ENCODE measurements around the gene PDE4D. TPM values are rescaled to one million over a fixed set of nuclear protein-coding genes. Genes with fewer than 3 reads are reported as not detected.

The PDE4D gene
- total RNA-seq, 1 experiment from 2014 or later: 62.6 TPM

DNA sequence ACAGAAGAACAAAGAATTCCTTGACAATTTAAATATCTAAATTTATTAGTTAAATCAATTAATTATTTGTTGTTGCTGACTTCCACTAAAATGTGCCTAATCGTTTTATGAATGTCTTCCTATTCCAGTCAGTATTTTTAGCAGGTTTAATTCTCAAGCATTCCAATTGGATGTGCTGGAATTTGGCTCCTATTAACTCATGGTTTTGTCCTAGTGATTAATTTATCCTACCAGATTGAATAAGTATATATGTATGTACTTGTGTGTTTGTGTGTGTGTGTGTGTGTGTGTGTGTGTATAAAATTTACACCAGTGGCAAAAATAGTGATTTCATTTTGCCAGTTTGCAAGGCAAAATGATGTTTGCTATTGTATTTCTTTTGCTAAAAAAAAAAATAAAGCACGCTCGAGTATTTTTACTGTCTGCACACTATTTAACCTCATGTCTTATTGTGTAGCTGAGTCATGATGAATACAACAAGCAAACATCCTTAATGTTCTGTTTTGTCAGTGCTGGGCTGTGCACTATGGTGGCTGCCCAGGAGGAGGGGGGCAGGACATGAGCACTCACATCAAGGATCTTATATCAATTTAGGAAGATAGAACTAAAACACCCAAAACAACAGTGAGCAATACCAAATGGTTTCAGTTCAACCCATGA is 375.5 kb downstream of the PDE4D start:
- in situ Hi-C loops (cut with HindIII; ENCODE audit: low pct_unique_long_range_greater_than_20kb, low sequenced_read_pairs): no loop called here
- DNase-seq (ENCODE audit: low read depth, low spot score): no peak

DNA sequence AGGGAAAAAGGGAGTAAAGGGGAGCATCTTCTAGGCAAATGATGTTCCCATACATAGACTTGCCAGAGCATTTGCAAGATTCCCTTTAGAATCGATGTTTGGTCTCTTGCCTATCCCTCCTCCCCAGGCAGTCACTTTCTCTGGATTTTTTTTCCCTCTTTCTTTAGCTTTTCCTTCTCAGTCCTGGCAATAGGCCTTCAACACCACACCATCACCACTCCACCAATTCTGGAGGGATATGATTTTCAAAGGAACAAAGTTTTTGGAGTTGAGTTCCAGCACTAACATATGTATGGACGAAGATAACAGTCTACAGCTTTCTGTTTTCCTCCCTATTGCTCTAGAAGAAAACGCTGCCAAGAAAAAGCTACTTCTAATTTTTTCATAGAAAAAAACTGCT is 377.4 kb downstream of the PDE4D start:
- in situ Hi-C loops (cut with HindIII; ENCODE audit: low pct_unique_long_range_greater_than_20kb, low sequenced_read_pairs): no loop called here
- DNase-seq (ENCODE audit: low read depth, low spot score): no peak

DNA sequence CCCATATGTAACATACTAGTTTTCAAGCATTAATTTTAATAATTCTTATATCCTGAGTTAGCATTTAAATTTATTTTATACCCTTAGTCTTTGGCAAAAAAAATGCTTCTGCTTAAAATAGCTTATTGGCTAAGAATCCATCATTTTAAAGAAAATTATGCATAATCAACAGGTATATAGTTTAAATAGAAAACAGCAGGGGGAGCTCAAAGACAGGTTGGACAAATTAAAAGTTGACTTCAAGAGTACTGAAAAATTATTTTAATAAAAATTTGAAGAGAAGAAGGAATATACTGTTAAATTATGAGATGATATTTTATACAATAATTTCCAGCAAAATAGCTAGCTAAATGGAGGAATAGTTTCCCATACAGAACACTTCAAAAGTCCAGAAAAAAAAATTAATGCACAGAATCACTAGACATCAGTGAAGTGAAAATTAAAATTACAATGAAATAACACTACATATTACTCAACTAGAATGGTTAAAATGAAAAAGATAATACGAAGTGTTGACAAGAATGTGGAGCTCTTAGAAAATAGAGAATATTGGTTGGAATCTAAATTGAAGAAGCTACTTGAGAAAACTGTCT is 387.1 kb downstream of the PDE4D start:
- in situ Hi-C loops (cut with HindIII; ENCODE audit: low pct_unique_long_range_greater_than_20kb, low sequenced_read_pairs): no loop called here
- peak; percentile 38 for DNase-seq (ENCODE audit: low read depth, low spot score)

DNA sequence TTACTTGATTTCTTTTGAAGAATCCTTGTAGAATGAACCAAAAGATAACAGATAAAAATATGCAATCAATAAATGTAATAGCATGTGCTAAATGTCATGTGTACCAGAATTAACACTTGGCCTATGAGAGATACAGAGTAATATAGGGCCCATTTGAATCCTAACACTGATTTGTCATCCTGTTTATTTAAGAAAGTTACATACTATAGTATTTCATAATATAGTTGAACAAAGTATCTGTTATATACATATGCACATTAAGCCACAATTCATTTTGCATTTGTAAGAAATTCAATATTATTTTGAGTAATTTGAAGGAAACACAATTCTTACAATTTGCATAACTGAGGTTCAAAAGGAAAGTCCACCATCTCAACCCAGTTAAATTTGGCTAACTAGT is 389.5 kb downstream of the PDE4D start:
- in situ Hi-C loops (cut with HindIII; ENCODE audit: low pct_unique_long_range_greater_than_20kb, low sequenced_read_pairs): no loop called here
- no peak for DNase-seq (ENCODE audit: low read depth, low spot score)

DNA sequence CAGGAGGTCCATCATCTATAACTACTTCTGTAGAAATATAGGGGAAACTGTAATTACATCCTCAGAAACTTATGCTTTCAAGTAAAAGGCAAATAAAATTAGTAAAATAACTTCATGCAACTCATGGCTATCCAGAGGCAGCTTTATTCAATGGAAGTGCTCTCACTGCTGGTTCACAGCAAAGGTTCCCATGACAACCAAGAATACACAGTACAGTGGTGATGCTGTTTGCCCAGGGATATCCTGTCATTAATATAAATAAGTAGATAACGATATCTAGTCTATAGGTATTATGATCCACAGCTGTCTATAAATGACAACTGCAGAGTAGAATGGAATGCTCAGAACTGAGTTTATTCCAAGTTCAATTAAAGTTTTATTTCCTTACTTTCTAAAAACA is 390.3 kb downstream of the PDE4D start:
- in situ Hi-C loops (cut with HindIII; ENCODE audit: low pct_unique_long_range_greater_than_20kb, low sequenced_read_pairs): no loop called here
- no peak for DNase-seq (ENCODE audit: low read depth, low spot score)

DNA sequence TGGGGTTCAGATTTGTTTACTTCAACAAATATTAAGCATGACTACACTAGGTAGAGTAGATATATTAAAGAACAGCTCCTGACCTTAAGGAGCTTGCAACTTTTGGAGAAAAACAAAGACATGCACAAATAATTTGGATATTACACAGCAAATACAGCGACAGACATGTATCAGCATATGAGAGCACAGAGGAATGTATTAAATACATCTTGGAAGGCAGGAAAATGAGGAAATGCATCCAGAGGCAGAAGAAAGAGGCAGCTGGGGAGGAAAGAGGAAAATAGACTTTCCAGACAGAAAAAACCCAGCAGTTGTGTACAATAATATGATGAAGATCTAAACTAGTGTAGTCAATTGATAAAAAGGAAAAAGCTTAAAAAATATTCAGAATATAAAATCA is 392.2 kb downstream of the PDE4D start:
- no peak for DNase-seq (ENCODE audit: low read depth, low spot score)
- in situ Hi-C loops (cut with HindIII; ENCODE audit: low pct_unique_long_range_greater_than_20kb, low sequenced_read_pairs): no loop called here

DNA sequence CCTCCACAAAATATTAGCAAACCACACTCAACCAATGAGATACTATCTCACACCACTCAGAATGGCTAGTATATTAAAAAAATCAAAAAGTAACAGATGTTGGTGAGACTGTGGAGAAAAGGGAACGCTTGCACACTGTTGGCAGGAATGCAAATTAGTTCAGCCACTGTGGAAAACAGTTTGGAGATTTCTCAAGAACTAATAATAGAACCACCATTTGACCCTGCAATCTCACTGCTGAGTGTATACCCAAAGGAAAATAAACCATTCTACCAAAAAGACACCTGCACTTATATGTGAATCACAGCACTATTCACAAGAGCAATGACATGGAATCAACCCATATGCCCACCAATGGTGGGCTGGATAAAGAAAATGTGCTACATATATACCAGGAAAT is 393.5 kb downstream of the PDE4D start:
- in situ Hi-C loops (cut with HindIII; ENCODE audit: low pct_unique_long_range_greater_than_20kb, low sequenced_read_pairs): no loop called here

DNA sequence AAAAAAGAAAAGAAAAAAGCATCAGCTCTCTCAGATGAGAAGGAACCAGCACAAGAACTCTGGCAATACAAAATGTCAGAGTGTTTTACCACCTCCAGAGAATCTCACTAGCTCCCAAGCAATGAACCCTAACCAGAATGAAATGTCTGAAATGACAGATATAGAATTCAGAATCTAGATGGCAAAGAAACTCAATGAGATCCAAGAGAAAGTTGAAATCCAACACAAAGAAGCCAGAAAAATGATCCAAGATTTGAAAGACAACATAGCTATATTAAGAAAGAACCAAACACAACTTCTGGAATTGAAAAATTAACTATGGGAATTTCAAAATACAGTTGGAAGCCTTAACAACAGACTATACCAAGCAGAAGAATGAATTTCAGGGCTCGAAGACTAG is 396.3 kb downstream of the PDE4D start:
- no peak for DNase-seq (ENCODE audit: low read depth, low spot score)
- in situ Hi-C loops (cut with HindIII; ENCODE audit: low pct_unique_long_range_greater_than_20kb, low sequenced_read_pairs): no loop called here

More for the DNA sequence above, 393.5 kb downstream of the PDE4D start:
- no peak for DNase-seq (ENCODE audit: low read depth, low spot score)

DNA sequence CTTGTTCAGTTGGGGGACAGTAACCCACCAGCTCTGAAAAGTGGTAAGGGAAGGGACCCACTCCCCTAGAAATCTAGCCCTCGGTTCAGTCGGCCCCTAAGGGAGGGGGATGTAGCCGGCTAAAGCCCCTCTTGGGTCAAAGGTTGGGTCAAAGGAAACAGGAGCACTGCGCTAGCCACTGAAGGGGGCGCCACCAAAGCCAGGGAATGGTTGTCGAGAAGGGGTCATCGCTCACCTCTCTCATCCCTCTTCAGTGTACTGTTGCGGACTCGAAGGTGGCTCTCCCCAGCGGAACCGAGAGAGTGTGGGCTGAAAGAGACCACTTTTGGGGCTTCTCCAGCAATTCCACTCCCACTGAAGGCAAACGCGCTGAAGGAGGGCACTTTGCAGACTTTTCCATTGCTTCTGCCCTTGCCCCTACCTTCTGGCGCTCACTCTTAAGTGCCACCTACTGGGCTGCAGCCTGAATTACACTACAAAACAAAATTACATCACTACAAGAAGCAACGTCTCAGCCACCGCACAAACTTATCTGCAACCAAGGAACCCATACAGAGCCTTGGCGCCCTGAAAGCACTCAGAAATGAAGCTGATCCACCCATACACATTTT is 396.9 kb downstream of the PDE4D start:
- peak; percentile 33 for DNase-seq (ENCODE audit: low read depth, low spot score)
- in situ Hi-C loops (cut with HindIII; ENCODE audit: low pct_unique_long_range_greater_than_20kb, low sequenced_read_pairs): no loop called here

DNA sequence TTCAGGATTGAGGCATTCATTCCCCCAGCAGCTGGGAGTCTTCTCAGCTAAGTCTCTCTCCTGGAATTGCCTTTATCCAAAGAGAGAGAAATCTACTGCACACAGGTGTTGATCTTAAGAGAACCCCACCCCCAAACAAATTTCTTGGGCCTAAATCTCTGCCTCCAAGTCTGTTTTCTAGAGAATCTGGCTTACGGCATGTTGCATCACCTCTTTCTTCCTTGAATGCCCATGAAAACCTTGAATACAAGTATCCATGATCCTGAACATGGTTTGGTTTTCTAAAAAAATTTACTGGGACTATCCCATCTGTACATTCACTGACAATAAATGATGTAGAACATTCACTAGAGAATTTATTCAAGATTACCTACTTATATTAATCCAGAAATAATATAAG is 401.6 kb downstream of the PDE4D start:
- no peak for DNase-seq (ENCODE audit: low read depth, low spot score)
- in situ Hi-C loops (cut with HindIII; ENCODE audit: low pct_unique_long_range_greater_than_20kb, low sequenced_read_pairs): no loop called here

DNA sequence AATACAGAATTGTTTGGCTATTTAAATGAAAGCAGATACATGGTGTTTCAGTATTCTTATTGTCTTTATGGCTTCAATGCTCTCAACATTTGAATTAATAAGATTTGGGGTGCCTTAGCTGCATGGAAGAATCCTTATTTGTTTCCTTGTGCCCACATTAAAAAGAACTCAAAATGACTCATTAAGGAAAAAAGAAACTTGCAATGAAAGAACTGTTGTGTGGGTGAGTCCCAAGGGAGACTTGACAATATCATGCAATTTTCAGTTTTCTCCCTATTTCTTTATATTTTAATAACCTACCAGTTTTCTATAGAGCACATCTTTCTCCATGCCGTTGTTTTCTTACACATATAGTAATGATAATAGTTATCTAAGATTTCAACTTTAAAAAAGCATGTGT is 404.0 kb downstream of the PDE4D start:
- DNase-seq (ENCODE audit: low read depth, low spot score): peak; percentile 53
- in situ Hi-C loops (cut with HindIII; ENCODE audit: low pct_unique_long_range_greater_than_20kb, low sequenced_read_pairs): no loop called here

DNA sequence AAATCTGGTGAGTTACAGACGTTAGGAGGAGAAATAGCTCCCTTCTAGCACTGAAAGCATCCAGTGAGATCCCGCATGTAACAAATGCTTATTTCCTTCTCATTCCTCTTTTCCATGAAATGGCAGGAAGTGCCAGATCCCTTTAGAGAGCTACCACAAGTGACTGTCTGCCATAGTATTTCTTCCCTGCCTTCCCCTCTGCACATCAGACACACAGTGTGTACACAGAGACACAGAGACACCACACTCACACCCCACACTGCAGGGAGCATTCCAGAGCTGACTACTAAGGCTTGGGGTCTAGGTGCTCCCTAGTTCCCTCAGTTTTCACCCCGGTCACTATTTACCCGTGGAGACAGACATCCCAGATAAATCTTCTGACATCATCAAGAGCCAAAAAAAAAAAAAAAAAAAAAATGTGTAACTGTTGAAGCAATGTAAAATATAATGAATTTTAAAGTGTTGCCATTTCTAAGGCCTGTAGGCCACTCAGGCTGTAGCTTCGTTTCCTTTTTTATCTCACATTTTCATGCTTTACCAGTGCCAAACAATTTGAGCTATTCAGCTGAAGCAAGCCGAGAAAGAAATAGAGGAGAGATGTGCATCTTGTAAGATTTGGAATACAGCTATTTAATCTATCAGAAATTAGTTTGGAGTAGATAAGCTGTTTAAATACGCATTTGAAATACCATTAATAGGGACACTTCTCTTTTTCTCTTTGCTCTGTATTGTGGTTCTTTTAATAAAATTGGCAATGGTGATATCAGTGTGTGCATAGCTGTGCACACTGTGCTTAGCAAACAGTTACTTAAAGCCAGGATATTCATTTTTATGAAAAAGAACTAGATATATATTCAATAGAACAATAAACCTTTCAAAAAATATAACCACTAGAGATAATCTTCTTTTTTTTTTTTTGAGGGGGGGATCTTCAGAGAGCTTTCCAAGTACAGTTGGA is 405.5 kb downstream of the PDE4D start:
- in situ Hi-C loops (cut with HindIII; ENCODE audit: low pct_unique_long_range_greater_than_20kb, low sequenced_read_pairs): no loop called here
- no peak for DNase-seq (ENCODE audit: low read depth, low spot score)

DNA sequence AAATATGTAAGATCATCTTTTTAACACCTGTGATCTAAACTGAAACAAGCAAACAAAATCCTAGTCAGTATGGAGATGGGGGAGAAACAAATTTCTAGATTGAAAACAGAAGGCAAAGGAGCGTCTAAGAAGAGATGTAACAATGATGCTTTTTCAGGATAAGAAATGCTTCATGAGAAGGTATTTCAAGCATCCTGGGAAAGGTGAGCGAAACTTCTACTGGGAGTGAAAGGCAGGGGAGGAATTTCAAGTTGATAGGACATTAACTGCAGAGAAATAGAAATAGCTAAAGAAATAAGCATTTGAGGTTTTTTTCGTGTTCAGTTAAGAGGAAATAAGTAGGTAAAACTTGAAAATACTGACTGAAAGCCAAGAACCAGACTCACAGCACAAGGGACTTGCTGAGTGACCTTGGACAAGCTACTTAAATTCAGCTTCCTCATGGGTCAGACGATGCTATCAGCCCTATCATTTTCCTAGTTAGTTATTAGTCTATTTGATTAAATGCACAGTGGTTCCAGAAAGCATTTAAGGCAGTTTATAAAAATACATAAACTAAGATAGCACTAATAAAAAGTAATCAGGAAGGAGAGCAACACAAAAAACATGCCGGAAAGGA is 406.3 kb downstream of the PDE4D start:
- in situ Hi-C loops (cut with HindIII; ENCODE audit: low pct_unique_long_range_greater_than_20kb, low sequenced_read_pairs): no loop called here
- no peak for DNase-seq (ENCODE audit: low read depth, low spot score)

DNA sequence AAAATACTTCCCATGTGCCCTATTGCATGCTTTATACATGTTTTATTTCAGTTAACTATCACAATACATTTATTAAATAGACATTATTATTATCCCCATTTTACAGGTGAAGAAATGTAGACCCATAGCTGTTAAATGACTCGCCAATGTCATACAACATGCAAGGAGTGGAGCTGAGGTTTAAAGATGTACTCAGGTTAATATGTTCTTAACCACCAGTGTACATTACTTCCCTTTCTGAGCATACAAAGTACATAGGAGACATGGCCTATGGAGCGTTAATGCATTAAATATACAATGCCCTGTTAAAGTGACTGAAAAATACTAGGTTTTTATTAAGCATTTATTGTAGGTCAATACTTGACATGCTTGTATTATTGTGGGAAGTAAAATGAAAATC is 407.0 kb downstream of the PDE4D start:
- DNase-seq (ENCODE audit: low read depth, low spot score): no peak
- in situ Hi-C loops (cut with HindIII; ENCODE audit: low pct_unique_long_range_greater_than_20kb, low sequenced_read_pairs): no loop called here

DNA sequence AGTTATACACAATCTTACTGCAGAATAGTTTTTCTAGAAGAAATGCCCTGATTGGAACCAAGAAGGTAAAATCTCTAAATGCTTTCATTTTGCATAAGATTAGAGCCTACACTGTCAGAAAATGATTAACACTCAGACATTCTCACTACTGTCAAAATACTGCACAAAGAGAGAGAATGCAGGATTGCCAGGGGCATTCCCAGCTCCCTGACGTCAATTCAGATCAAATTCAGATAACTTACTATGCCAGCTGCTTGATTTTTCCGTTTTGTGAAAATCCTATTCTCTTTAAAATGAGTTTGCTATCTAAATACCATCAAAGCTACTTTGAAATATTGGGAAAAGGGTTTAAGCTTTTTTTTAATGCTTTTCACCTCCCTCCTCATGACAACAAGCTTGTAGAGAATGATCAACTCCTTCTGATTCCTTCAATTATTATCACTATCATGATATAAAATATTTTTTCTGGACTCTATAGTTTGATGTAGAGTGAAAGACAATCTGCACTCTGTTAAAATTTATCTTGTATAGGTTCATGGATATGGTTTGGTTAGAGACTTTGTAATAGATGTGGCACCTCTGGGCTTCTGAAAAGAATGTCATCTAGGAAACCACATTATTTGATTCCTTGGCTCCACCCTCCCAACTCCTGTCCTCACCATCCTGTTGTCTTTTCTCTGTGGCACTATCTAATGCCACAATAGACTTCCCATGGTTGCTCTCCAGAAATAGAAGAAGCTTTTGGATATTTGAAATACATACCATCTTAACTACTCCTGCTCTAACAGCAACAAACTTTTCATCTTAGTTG is 407.7 kb downstream of the PDE4D start:
- in situ Hi-C loops (cut with HindIII; ENCODE audit: low pct_unique_long_range_greater_than_20kb, low sequenced_read_pairs): no loop called here
- DNase-seq (ENCODE audit: low read depth, low spot score): peak; percentile 48

DNA sequence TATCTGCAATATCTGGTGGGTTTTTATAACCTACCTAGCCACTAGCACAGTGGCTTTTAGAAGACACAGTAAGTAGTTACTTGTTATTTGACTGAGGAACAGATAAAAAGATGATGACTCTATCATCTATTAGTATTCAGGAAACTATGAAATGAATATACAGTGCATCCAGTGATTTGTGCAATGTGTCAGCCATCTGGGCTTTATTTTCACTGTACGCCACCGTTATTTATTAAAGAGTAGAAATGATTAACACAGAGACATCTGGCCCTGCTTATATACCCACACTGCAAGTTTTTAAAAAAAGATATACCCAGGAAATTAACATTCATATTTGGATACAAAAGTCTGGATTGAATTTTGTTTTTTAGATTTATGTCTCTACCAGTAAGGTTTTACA is 408.4 kb downstream of the PDE4D start:
- no peak for DNase-seq (ENCODE audit: low read depth, low spot score)
- in situ Hi-C loops (cut with HindIII; ENCODE audit: low pct_unique_long_range_greater_than_20kb, low sequenced_read_pairs): no loop called here

DNA sequence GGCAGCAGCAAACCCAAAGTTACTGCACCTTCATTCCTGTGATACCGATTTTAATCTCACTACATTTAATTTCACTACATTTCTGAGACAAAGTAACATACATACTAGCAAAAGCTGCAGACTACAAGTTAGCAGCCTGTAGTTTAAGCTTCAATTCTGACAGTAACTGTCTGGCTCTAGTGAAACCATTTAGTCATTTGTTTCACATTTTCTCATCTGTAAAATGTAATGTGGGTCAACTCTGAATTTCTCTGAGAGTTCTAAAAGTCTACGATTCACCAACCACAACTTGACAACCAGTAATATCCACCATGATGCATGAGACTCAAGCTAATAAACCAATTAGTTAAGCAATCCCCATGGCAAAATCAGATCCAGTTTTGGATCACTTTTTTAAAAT is 408.9 kb downstream of the PDE4D start:
- DNase-seq (ENCODE audit: low read depth, low spot score): no peak
- in situ Hi-C loops (cut with HindIII; ENCODE audit: low pct_unique_long_range_greater_than_20kb, low sequenced_read_pairs): no loop called here

Measured in SK-MEL-5 (cell line).